WTC11 (cell line): ENCODE measurements around the gene MAST4.

Experiments
- JUN ChIP-seq: sonication (generic); formaldehyde crosslinking; IDR thresholded peaks from 2 replicates; pipeline ENCODE4 v1.8.0; 2023; ENCODE audit warnings: mild to moderate bottlenecking, missing genetic modification reagents
- NFYB ChIP-seq: sonication (generic); formaldehyde crosslinking; conservative IDR thresholded peaks from 2 replicates; pipeline ENCODE4 v1.8.0; 2022; ENCODE audit warnings: low read depth, missing genetic modification reagents
- PRRX2 ChIP-seq: fragments of 250-450 bp; sonication (Bioruptor Pico); IDR thresholded peaks from 2 replicates; pipeline ENCODE4 v1.8.0; 2021; ENCODE audit warnings: mild to moderate bottlenecking
- TEAD4 ChIP-seq: sonication (generic); formaldehyde crosslinking; IDR thresholded peaks from 2 replicates; pipeline ENCODE4 v1.8.0; 2022; ENCODE audit warnings: mild to moderate bottlenecking, missing genetic modification reagents
- ZNF138 ChIP-seq: sonication (generic); formaldehyde crosslinking; conservative IDR thresholded peaks from 2 replicates; pipeline ENCODE4 v1.8.1; 2022; ENCODE audit warnings: mild to moderate bottlenecking, moderate library complexity, missing genetic modification reagents
- ZNF671 ChIP-seq: fragments of 250-450 bp; sonication (Bioruptor Pico); IDR thresholded peaks from 2 replicates; pipeline ENCODE4 v1.8.0; 2021; ENCODE audit warnings: mild to moderate bottlenecking
- TF ChIP-seq, protein P1 (sequence below): fragments of 200-600 bp; IDR thresholded peaks from 2 replicates; pipeline ENCODE4 v1.8.0; 2022; ENCODE audit warnings: antibody characterized with exemption
- TF ChIP-seq, protein P2 (sequence below): sonication (generic); formaldehyde crosslinking; conservative IDR thresholded peaks from 2 replicates; pipeline ENCODE4 v1.8.1; 2022; ENCODE audit warnings: mild to moderate bottlenecking, missing genetic modification reagents

DNA sequence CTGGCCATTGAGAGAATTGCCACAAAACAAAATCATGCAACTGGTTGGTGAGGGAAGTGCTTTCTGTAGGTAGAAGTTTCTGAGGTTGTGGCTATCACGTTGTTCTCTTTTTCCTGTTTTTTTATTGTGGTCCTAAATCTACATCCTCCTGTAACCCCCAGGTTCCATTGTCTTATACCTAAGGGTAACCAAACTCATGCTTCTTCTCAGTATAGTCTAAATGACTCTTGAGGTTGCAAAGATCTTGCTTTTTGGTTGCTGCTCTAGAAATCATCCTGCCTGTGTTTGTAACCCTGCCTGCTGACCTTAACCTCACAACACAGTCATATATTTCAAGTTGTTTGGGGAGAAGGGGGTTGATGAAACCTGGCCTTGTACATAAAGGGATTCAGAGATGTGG, 327.3 kb downstream of the MAST4 start:
- TF ChIP-seq, protein P1, sequence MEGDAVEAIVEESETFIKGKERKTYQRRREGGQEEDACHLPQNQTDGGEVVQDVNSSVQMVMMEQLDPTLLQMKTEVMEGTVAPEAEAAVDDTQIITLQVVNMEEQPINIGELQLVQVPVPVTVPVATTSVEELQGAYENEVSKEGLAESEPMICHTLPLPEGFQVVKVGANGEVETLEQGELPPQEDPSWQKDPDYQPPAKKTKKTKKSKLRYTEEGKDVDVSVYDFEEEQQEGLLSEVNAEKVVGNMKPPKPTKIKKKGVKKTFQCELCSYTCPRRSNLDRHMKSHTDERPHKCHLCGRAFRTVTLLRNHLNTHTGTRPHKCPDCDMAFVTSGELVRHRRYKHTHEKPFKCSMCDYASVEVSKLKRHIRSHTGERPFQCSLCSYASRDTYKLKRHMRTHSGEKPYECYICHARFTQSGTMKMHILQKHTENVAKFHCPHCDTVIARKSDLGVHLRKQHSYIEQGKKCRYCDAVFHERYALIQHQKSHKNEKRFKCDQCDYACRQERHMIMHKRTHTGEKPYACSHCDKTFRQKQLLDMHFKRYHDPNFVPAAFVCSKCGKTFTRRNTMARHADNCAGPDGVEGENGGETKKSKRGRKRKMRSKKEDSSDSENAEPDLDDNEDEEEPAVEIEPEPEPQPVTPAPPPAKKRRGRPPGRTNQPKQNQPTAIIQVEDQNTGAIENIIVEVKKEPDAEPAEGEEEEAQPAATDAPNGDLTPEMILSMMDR, result no peak
- no peak for TF ChIP-seq ZNF138
- no peak for TF ChIP-seq JUN (CRISPR knock-in tag)
- TF ChIP-seq ZNF671 (CRISPR knock-in tag), result no peak
- no peak for TF ChIP-seq PRRX2 (CRISPR knock-in tag)
- TF ChIP-seq, protein P2, sequence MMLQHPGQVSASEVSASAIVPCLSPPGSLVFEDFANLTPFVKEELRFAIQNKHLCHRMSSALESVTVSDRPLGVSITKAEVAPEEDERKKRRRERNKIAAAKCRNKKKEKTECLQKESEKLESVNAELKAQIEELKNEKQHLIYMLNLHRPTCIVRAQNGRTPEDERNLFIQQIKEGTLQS (CRISPR knock-in tag), result no peak
- no peak for TF ChIP-seq NFYB (CRISPR knock-in tag)
- TF ChIP-seq TEAD4 (CRISPR knock-in tag), result no peak
